Measurements from ENCODE around the gene STARD9. TPM values are rescaled to one million over a fixed set of nuclear protein-coding genes. Genes with fewer than 3 reads are reported as not detected.

Gene STARD9
- total and polyA plus RNA-seq, 7 experiments from 2014 or later: 0.13 to 10.5 (median 4.0) TPM

DNA sequence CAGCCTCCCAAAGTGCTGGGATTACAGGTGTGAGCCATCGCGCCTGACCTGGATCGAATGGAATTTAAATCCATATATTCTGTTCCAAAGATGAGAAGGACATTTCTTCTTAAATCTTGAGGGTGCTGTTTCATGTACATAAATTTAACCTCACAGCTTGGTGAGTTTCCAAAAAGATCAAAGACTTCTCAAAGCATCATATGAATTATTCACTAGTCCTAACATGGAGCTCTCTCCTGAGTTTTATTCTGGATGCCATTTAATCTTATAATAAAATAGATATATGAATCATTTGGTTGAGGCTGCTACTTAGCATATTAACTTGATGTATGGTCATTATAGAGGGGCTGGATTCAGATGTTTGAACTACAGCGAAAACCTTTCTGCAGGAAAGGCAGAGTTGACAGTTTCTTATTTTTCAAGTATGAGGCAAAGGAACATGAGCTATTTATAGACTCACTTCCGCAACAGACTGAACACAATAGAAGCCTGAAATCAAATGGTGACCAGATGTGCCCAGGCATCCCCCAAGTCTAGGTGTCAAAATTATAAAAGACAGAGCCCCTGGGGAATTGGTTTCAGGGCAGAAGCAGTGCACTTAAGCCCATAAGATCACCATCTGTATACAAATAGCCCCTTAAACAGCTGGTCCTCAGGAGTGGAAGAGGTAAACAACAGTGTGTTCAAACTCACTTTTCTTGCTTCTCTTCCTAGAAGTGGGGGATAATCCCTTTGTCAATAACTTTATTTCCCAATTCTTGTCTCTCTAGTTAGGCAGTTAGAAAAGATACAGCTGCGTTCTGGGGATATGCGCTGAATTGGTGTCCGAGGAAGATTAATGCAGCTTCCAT is 29.7 kb downstream of the STARD9 start:
- peaks cover 38 to 64% (median 48%) of the 10 kb centered on the region in 7 donors for H3K4me1 Mint-ChIP-seq
- POLR2A ChIA-PET: interaction anchor here (1.4 to 2.9 kb wide), 2 partner anchors 24 to 114 kb away, joined by 6 to 21 read pairs; partner anchors contain the start of gene ZNF106
- Histone ChIP-seq H3K36me3 (ENCODE audit: control insufficient read depth in 2 of 3, insufficient read depth in 3 of 3, low read length in 3 of 3) (no peaks in the 10 kb centered on the region), H3K27me3 (ENCODE audit: control insufficient read depth in 2 of 2, insufficient read depth in 2 of 2, low read length in 2 of 2) (no peaks in the 10 kb centered on the region), H3K4me1 (ENCODE audit: control insufficient read depth in 2 of 2, insufficient read depth in 2 of 2, low read length in 2 of 2) (peaks cover 14 to 38% of the 10 kb centered on the region in 2 donors), H3K4me3 (ENCODE audit: low read length) (no peak overlapping the region), H3K9me3 (ENCODE audit: control insufficient read depth in 2 of 3, low read length in 3 of 3) (no peaks in the 10 kb centered on the region), H3K27ac (ENCODE audit: low read depth, low read length) (peak overlapping the region; percentile 38)
- peak overlapping the region; percentile 64 to 82 (median 76) for H3K4me3 Mint-ChIP-seq
- H3K27ac Mint-ChIP-seq: peak overlapping the region; percentile 68 to 94 (median 84)
- intact Hi-C loops (cut with micrococcal nuclease): loop anchor here in 1 of 2 donors (2.0 to 10.0 kb wide), 2 partner anchors 24 to 60 kb away; partner anchors contain the start of genes HAUS2 and LRRC57
- peak in 5 of 9 donors; percentile 12 to 43 (median 25) for DNase-seq
- H3K27me3 Mint-ChIP-seq: no peaks in the 10 kb centered on the region
- ATAC-seq: peak; percentile 35
- CTCF ChIA-PET: interaction anchor here (1.1 kb wide), 1 partner anchor 24 kb away, joined by 3 read pairs; no protein-coding TSS in a partner anchor
- H3K36me3 Mint-ChIP-seq: peaks cover 0 to 28% (median 0%) of the 10 kb centered on the region in 5 donors
- peaks cover 0 to 1% (median 0%) of the 10 kb centered on the region in 11 donors for H3K9me3 Mint-ChIP-seq

DNA sequence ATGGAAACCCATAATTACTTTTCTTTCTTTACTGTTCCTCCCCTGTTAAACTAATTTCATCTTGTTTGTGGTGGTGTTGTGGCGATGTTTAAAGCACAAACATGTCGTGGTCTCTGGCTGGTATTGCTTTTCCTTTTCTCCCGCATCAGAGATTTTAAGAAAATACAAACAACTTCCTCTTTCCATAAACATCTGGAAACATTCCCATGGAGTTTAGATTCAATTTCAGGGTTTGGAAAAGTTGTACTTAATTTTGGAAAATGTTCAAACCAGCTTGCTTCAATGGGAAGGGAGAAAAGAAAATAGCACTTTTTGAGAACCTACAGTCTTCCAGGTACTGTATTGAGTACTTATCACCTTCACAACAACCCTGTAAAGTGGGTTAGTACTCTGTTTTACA is 30.4 kb downstream of the STARD9 start:
- Mint-ChIP-seq H3K36me3 (peaks cover 0 to 26% (median 0%) of the 10 kb centered on the region in 5 donors), H3K27me3 (no peaks in the 10 kb centered on the region), H3K4me1 (peaks cover 38 to 66% (median 48%) of the 10 kb centered on the region in 7 donors), H3K9me3 (peaks cover 0 to 1% (median 0%) of the 10 kb centered on the region in 11 donors), H3K27ac (peak overlapping the region in 8 of 9 donors; percentile 37 to 94 (median 84)), H3K4me3 (peak overlapping the region in 9 of 10 donors; percentile 64 to 82 (median 76))
- intact Hi-C loops (cut with micrococcal nuclease): loop anchor here in 1 of 2 donors (2.0 to 10.0 kb wide), 2 partner anchors 25 to 61 kb away; partner anchors contain the start of genes HAUS2 and LRRC57
- H3K4me3 ChIP-seq (ENCODE audit: low read length): no peak overlapping the region
- no peak overlapping the region for H3K27ac ChIP-seq (ENCODE audit: low read depth, low read length)
- ChIA-PET POLR2A (interaction anchor here (1.4 to 2.9 kb wide), 2 partner anchors 24 to 114 kb away, joined by 6 to 21 read pairs; partner anchors contain the start of gene ZNF106), CTCF (no interaction called here)
- H3K27me3 ChIP-seq (ENCODE audit: control insufficient read depth in 2 of 2, insufficient read depth in 2 of 2, low read length in 2 of 2): no peaks in the 10 kb centered on the region
- no peak for DNase-seq
- H3K9me3 ChIP-seq (ENCODE audit: control insufficient read depth in 2 of 3, low read length in 3 of 3): no peaks in the 10 kb centered on the region
- no peaks in the 10 kb centered on the region for H3K36me3 ChIP-seq (ENCODE audit: control insufficient read depth in 2 of 3, insufficient read depth in 3 of 3, low read length in 3 of 3)
- H3K4me1 ChIP-seq (ENCODE audit: control insufficient read depth in 2 of 2, insufficient read depth in 2 of 2, low read length in 2 of 2): peaks cover 14 to 38% of the 10 kb centered on the region in 2 donors
- ATAC-seq: no peak

- Mint-ChIP-seq H3K9me3 (peaks cover 0 to 1% (median 0%) of the 10 kb centered on the region in 11 donors), H3K36me3 (peaks cover 0 to 18% (median 0%) of the 10 kb centered on the region in 5 donors), H3K27me3 (no peaks in the 10 kb centered on the region), H3K4me3 (peak overlapping the region; percentile 35 to 85 (median 71)), H3K4me1 (peaks cover 38 to 62% (median 48%) of the 10 kb centered on the region in 7 donors), H3K27ac (peak overlapping the region; percentile 11 to 83 (median 64))
- Histone ChIP-seq H3K9me3 (ENCODE audit: control insufficient read depth in 2 of 3, low read length in 3 of 3) (no peaks in the 10 kb centered on the region), H3K4me1 (ENCODE audit: control insufficient read depth in 2 of 2, insufficient read depth in 2 of 2, low read length in 2 of 2) (peaks cover 14 to 38% of the 10 kb centered on the region in 2 donors), H3K27me3 (ENCODE audit: control insufficient read depth in 2 of 2, insufficient read depth in 2 of 2, low read length in 2 of 2) (no peaks in the 10 kb centered on the region), H3K27ac (ENCODE audit: low read depth, low read length) (no peak overlapping the region), H3K36me3 (ENCODE audit: control insufficient read depth in 2 of 3, insufficient read depth in 3 of 3, low read length in 3 of 3) (no peaks in the 10 kb centered on the region), H3K4me3 (ENCODE audit: low read length) (no peak overlapping the region)
- intact Hi-C loops (cut with micrococcal nuclease): loop anchor here (1.0 to 10.0 kb wide), 4 partner anchors 27 to 63 kb away; partner anchors contain the start of genes HAUS2 (in 1 of the 2), LRRC57 (in 1 of the 2) and STARD9 (in 1 of the 2)
- peak; percentile 85 for ATAC-seq
- ChIA-PET POLR2A (interaction anchor here (0.8 to 1.5 kb wide), 2 partner anchors 25 to 27 kb away, joined by 3 to 4 read pairs; no protein-coding TSS in a partner anchor), CTCF (interaction anchor here (0.6 kb wide), 1 partner anchor 52 kb away, joined by 3 read pairs; no protein-coding TSS in a partner anchor)
- DNase-seq: peak in 5 of 9 donors; percentile 7 to 51 (median 9)
Measured at GRCh38 chr15:42608110-42608531, 32.7 kb downstream of the STARD9 start.

DNA sequence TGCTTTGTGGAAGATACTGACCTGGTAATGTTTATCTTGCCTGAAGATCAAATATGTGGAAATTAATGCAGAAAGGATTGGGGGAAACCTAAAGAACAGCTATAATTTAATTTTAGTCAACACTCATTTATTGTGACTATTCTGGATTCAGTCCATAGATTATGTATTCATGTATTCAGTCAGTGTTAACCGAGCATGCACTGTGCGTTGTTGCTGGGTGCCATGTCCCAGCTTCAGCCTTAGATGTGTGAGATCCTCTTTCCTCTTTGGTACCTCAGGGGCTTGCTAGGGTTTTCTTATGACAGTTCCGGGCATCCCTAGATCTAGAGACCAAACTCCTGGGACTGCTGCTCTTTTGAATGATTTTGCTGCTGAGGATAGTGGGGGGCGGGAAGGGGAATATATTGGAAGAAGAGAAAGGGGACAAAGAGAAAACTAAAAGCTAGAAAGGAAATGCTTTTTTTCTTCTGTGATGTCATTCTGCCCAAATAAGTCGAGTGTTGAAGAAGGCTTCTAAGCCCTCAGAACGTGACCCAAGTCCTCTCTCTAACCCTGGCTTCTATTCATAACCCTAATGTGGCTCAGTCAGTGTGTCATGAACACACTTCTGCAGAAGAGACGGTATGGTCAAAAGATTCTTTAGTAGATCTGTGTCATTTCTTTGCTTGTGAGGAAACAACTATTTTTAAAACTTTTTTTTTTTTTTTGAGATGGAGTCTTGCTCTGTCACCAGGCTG is 33.5 kb downstream of the STARD9 start:
- no peak overlapping the region for H3K27ac ChIP-seq (ENCODE audit: low read depth, low read length)
- H3K27me3 ChIP-seq (ENCODE audit: control insufficient read depth in 2 of 2, insufficient read depth in 2 of 2, low read length in 2 of 2): no peaks in the 10 kb centered on the region
- Mint-ChIP-seq H3K9me3 (no peaks in the 10 kb centered on the region), H3K27ac (peak overlapping the region; percentile 20 to 83 (median 72)), H3K4me1 (peaks cover 38 to 56% (median 44%) of the 10 kb centered on the region in 7 donors), H3K36me3 (peaks cover 0 to 13% (median 0%) of the 10 kb centered on the region in 5 donors), H3K27me3 (no peaks in the 10 kb centered on the region), H3K4me3 (peak overlapping the region; percentile 57 to 80 (median 71))
- H3K4me1 ChIP-seq (ENCODE audit: control insufficient read depth in 2 of 2, insufficient read depth in 2 of 2, low read length in 2 of 2): peaks cover 14 to 38% of the 10 kb centered on the region in 2 donors
- ChIA-PET POLR2A (interaction anchor here (0.7 to 1.5 kb wide), 3 partner anchors 25 to 37 kb away, joined by 3 to 4 read pairs (median 3); no protein-coding TSS in a partner anchor), CTCF (interaction anchor here (0.6 kb wide), 1 partner anchor 53 kb away, joined by 3 read pairs; no protein-coding TSS in a partner anchor)
- no peaks in the 10 kb centered on the region for H3K9me3 ChIP-seq (ENCODE audit: control insufficient read depth in 2 of 3, low read length in 3 of 3)
- peak in 3 of 9 donors; percentile 4 to 19 (median 13) for DNase-seq
- no peaks in the 10 kb centered on the region for H3K36me3 ChIP-seq (ENCODE audit: control insufficient read depth in 2 of 3, insufficient read depth in 3 of 3, low read length in 3 of 3)
- ATAC-seq: peak; percentile 63
- intact Hi-C loops (cut with micrococcal nuclease): loop anchor here (1.0 to 10.0 kb wide), 4 partner anchors 28 to 64 kb away; partner anchors contain the start of genes HAUS2 (in 1 of the 2), LRRC57 (in 1 of the 2) and STARD9 (in 1 of the 2)
- peak overlapping the region; percentile 3 for H3K4me3 ChIP-seq (ENCODE audit: low read length)

DNA sequence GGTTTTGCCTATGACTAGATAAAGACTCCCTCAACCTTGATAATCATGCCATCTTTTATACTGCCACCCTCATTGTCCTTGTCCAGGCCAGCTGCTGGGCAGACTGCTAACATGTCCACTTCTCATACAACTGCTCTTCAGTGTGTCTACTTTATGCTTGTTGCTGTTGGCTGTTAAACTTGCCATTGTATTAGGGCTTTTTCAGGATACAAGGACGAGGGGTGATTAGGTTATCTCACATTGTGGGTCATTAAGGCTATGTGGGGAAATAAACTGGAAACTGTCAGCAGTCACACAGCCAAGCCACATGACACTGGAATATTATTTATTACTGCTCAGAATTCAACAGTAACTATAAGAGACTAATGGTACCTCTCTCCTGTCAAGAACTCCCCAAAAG is 36.1 kb downstream of the STARD9 start:
- Mint-ChIP-seq H3K4me3 (no peak overlapping the region), H3K27me3 (no peaks in the 10 kb centered on the region), H3K9me3 (no peaks in the 10 kb centered on the region), H3K36me3 (peaks cover 0 to 7% (median 0%) of the 10 kb centered on the region in 5 donors), H3K27ac (no peak overlapping the region), H3K4me1 (peaks cover 17 to 29% (median 20%) of the 10 kb centered on the region in 7 donors)
- Histone ChIP-seq H3K27me3 (ENCODE audit: control insufficient read depth in 2 of 2, insufficient read depth in 2 of 2, low read length in 2 of 2) (no peaks in the 10 kb centered on the region), H3K36me3 (ENCODE audit: control insufficient read depth in 2 of 3, insufficient read depth in 3 of 3, low read length in 3 of 3) (no peaks in the 10 kb centered on the region), H3K4me3 (ENCODE audit: low read length) (no peak overlapping the region), H3K4me1 (ENCODE audit: control insufficient read depth in 2 of 2, insufficient read depth in 2 of 2, low read length in 2 of 2) (peaks cover 14 to 19% of the 10 kb centered on the region in 2 donors), H3K9me3 (ENCODE audit: control insufficient read depth in 2 of 3, low read length in 3 of 3) (no peaks in the 10 kb centered on the region), H3K27ac (ENCODE audit: low read depth, low read length) (no peak overlapping the region)
- ATAC-seq (no peak), DNase-seq (no peak)
- POLR2A ChIA-PET: no interaction called here
- intact Hi-C loops (cut with micrococcal nuclease): no loop called here
- CTCF ChIA-PET: no interaction called here

All from naive thymus-derived CD4-positive, alpha-beta T cell (primary cell).